ENCODE measurements around the gene VEPH1.

Gene VEPH1

GRCh38 chr3:157523814-157524213 lies 20.6 kb upstream of the VEPH1 start:
- DNase-seq (ENCODE audit: low spot score) = no peak

GRCh38 chr3:157522648-157523047 lies 19.4 kb upstream of the VEPH1 start:
- no peak for DNase-seq (ENCODE audit: low spot score)

GRCh38 chr3:157520485-157521150 lies 17.4 kb upstream of the VEPH1 start:
- no peak for DNase-seq (ENCODE audit: low spot score)

DNA sequence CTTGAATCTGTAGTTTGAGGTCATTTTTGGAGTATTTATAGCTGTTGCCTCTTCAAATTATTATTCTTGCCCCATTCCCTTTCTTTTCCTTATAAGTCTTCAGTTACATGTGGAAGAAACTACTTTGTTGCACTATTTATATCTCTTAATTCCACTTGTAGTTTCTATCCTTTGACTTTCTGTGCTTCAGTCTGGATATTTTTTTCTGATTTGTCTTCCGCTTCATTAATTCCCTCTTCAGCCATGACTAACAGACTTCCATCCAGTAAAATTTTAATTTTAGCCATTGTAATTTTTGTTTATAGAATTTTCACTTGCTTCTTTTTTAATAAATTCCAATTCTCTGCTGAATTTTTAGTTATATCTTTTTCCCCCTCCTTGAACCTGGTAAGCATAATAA lies 15.7 kb upstream of the VEPH1 start:
- DNase-seq (ENCODE audit: low spot score) = no peak

DNA sequence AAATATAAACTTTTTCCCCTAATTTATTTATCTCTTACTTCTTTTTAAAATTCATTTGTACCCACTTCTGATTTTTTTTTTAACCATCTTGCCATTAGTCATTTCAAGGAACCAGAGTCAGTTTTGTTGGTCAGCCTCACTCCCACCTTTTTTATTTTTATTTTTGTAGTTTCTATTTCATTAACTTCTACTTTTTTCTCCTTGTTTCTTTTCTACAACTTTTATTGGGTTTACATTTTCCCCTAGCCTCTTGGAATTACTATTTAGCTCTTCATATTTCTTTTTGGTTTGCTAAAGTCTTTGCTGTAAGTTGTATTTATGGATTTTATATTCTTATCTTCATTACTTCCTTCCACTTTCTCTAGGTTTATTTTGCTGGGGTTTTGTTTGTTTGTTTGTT lies 13.7 kb upstream of the VEPH1 start:
- DNase-seq (ENCODE audit: low spot score) = no peak

DNA sequence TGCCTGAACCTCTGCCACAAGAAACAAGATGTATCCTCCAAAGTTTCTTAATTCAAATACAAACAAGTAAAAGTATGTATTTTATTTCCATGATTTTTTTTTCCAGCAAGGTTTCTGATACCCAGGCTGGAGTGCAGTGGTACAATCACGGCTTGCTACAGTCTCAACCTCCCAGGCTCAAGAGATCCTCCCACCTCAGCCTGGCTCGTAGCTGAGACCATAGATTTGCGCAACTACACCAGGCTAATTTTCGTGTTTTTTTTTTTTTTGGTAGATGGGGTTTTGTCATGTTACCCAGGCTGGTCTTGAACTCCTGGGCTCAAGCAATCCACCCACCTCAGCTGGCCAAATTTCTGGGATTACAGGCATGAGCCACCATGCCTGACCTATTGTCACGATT lies 12.2 kb upstream of the VEPH1 start:
- DNase-seq (ENCODE audit: low spot score) = no peak

GRCh38 chr3:157514371-157514895 lies 11.2 kb upstream of the VEPH1 start:
- no peak for DNase-seq (ENCODE audit: low spot score)

DNA sequence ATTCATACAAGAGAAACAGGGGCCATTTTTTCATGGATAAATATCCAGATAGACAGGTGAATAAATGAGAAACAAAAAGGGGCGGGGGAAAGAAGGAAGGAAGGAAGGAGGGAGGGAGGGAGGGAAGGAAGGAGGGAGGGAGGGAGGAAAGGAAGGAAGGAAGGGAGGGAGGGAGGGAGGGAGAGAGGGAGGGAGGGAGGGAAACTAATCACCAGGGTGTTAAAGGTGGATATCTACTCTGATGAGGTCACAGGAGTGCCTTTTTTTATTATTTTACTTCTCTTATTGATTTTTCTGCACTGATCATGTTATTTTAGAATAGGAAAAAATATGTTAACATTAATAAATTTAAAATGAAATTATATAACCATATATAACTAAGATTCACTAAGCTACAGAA lies 10.4 kb upstream of the VEPH1 start:
- DNase-seq (ENCODE audit: low spot score) = no peak

- no peak for DNase-seq (ENCODE audit: low spot score)
Observed at GRCh38 chr3:157512534-157512933, 9.3 kb upstream of the VEPH1 start.

GRCh38 chr3:157508461-157508860 lies 5.2 kb upstream of the VEPH1 start:
- DNase-seq (ENCODE audit: low spot score) = no peak

DNA sequence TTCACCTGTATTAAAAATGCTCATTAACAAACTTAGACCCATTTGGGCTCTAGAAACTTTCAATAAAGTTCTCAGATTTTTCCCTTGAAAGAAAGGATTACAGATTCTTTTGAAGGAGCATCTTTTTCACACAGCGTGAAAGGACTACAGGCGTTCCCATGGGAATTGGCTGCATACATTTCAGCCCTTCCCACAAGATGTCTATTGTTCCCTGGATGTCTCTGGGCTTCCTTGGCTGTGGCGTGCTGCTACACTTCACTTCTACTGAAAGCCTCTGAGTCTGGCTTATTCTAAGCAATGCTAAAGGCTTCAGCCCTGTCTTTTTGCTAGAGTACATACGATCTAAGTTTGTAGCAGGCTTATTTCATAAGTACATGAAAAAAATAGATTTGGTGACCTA lies 1.4 kb downstream of the VEPH1 start:
- no peak for DNase-seq (ENCODE audit: low spot score)

DNA sequence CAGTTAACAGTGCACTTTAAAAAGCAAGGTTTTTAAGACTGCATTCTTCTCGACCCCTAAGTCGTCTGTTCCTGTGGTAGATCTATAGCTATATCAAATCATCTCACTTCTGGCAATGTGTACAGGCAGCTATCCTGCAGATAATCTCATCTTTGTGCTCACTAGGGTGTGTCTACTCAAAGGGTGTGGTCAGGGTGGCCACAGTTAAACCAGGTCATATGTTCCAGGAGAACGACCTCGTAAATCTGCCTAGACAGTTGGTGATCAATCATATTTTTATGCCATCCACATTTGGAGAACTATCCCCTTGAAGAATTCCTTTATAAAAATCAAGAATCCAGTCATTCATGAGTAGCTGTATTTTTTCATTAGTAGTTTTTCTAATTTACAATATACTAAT lies 3.0 kb downstream of the VEPH1 start:
- DNase-seq (ENCODE audit: low spot score) = no peak

GRCh38 chr3:157499342-157499963 lies 3.8 kb downstream of the VEPH1 start:
- DNase-seq (ENCODE audit: low spot score) = no peak

DNA sequence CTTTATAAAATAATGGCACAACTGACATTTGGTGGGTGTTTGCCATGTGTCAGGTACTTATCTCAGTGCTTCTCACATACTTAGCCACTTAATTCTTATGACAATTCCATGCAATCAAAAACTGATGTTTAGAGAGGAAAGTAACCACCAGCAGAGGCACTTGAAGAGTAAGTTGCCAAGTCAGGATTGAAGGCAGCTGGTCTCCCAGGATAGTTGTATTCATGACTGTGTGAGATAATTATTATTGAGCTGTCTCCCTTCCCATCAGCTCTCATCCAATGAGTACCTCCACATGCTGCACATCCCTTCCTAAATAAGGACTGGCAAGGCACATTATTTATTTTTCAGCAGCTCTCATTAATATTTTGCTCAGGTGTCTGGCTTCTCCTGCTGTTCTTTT lies 4.8 kb downstream of the VEPH1 start:
- no peak for DNase-seq (ENCODE audit: low spot score)

DNA sequence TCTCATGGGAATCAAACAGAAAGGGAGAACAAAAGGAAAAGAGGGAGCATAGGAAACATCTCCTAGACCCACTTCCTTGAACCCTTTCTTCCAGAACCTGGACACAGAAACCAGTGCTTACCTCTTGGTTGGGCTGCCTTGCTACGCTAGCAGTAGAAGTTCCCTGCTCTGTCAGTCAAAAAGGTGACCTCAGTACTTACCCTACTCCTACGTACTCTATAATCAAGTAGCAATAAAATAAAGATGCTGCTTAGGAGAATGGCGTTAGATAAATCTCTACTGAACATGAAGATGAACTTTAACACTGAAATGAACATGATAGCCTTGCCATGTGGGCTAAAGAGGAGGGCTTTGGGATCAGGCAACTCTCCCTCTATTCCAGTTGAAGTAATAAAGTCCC lies 7.4 kb downstream of the VEPH1 start:
- DNase-seq (ENCODE audit: low spot score) = no peak

DNA sequence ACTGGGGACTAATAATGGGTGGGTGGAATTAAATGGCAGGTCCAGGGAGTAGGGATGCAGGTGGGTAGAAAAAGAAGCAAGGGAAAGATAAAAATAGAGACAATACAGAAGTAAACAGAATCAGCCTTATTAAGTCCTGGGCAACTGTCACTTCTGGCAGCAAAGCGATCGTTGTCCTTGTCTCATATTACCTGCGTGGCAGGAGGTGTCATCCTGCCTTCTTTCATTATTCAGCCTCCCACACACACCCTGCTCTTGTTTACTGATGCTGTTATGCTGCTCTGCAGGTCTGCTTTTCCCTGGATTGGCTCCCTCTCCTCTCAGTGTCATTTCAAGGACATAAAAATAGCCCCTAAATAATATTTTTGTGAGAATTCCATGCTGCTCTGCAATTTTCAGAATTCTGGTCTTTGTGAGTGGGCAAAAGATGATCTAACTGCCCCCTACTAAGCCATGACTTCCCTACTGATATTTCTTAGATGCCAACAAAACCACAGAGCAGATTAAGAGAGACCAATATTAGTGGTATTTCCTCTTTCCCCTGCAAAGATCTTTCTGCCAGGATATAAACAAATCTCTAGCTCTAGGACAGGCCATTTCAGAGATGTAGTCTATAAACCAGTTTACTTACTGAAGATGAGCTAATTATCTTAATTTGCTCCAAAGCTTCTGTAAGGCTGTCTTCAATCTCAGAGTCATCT lies 8.5 kb downstream of the VEPH1 start:
- no peak for DNase-seq (ENCODE audit: low spot score)

GRCh38 chr3:157493627-157494550 lies 9.3 kb downstream of the VEPH1 start:
- DNase-seq (ENCODE audit: low spot score) = no peak

DNA sequence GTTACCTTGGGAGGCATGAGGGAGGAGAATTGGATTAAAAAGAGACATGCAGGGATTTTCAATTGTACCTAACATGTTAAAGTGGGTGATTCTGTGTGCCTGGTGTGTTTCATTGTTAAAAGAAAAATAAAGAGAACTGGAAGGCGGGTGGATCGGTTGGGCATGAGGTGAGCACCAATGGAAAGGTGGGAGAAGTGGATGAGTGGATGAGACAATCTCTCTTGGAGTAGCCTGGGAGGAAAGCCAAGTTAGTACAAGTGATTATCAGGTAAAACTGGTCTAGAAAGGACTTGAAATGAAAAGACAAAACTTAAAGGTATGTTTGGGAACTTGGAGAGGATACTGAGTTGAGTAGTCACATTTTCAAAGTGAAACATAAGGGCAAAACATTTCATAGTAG lies 12.1 kb downstream of the VEPH1 start:
- DNase-seq (ENCODE audit: low spot score) = no peak

DNA sequence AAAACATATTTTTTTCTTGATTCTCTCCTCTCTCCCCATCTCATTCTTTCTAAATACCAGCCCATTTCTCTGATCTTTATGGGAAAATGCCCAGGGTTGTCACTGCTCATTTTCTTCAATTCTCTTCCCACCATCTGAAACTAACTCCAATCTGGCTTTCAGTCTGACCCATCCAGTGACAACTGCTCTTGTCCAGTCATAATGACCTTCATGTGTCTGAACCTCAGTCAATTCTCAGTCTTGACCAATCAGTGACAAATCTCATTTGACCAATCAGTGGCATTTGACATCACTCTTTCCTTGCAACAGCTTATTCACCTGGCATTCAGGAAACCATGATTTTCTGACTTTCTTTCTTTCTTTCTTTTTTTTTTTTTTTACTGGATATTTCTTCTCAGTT lies 15.1 kb downstream of the VEPH1 start:
- DNase-seq (ENCODE audit: low spot score) = no peak

DNA sequence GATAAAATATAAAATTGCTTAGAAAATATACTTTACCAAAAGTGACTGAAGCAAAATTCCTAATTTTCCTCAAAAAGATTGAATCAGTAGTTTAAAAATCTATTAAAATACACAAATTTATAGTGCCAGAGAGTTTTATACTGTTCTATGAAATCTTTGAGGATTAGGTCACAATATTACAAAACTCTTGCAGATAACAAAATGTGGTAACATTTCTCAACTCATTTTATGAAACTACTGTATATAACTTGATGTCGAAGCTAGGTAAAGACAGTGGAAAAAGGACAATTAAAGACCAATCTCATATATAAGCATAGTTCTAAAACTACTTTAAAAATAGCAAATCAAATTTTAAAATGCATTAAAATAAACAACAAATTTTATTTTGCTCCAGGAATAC lies 15.9 kb downstream of the VEPH1 start:
- no peak for DNase-seq (ENCODE audit: low spot score)

GRCh38 chr3:157479464-157480243 lies 23.6 kb downstream of the VEPH1 start:
- DNase-seq (ENCODE audit: low spot score) = no peak
